IPS-20b (cell line): ENCODE measurements around the gene MLEC.

ENCODE experiments used
- H3K27ac ChIP-seq: one replicate; pipeline ENCODE4 v1.5.1; 2013; ENCODE audit warnings: low read length
- H3K27me3 ChIP-seq: 2 replicates; pipeline ENCODE4 v1.6.1; 2013; ENCODE audit warnings: mild to moderate bottlenecking, low read length, inconsistent platforms; ENCODE audit not compliant: insufficient read depth
- H3K36me3 ChIP-seq: 2 replicates; pipeline ENCODE4 v1.6.1; 2013; ENCODE audit warnings: low read depth, mild to moderate bottlenecking, inconsistent platforms, low read length, moderate library complexity; ENCODE audit not compliant: insufficient read depth
- H3K4me1 ChIP-seq: 2 replicates; pipeline ENCODE4 v1.6.1; 2013; ENCODE audit warnings: mild to moderate bottlenecking, control low read depth, inconsistent platforms, low read length, moderate library complexity; ENCODE audit not compliant: insufficient read depth
- H3K4me3 ChIP-seq: 2 replicates; pipeline ENCODE4 v1.5.1; 2013; ENCODE audit warnings: mild to moderate bottlenecking, low read length, inconsistent platforms
- H3K9ac ChIP-seq: 2 replicates; pipeline ENCODE4 v1.6.1; 2013; ENCODE audit warnings: low read depth, mild to moderate bottlenecking, inconsistent platforms, low read length, moderate library complexity
- H3K9me3 ChIP-seq: 2 replicates; pipeline ENCODE4 v1.6.1; 2013; ENCODE audit warnings: mild to moderate bottlenecking, low read depth, low read length, inconsistent platforms; ENCODE audit not compliant: insufficient read depth

The MLEC gene

DNA sequence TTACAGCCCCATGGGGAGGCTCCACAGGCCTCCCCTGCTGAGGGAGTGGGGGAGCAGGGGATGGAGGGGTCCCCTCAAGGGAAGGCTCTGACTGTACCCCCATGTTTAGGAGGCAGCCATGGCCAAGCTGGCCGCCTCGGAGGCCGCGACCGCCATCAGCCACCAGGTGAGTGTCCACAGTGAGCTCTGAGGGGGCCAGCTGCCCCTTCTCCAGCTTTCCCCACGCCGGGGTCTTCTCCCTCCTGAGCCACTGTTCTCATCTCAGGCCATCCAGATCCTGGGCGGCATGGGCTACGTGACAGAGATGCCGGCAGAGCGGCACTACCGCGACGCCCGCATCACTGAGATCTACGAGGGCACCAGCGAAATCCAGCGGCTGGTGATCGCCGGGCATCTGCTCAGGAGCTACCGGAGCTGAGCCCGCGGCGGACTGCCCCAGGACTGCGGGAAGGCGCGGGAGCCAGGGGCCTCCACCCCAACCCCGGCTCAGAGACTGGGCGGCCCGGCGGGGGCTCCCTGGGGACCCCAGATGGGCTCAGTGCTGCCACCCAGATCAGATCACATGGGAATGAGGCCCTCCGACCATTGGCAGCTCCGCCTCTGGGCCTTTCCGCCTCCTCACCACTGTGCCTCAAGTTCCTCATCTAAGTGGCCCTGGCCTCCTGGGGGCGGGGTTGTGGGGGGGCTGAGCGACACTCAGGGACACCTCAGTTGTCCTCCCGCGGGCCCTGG lies 52.2 kb downstream of the MLEC start:
- Histone ChIP-seq H3K27ac (no peak overlapping the region), H3K27me3 (no peaks in the 10 kb centered on the region), H3K36me3 (no peaks in the 10 kb centered on the region), H3K9ac (no peak overlapping the region), H3K4me3 (no peak overlapping the region), H3K9me3 (no peaks in the 10 kb centered on the region), H3K4me1 (no peaks in the 10 kb centered on the region)

DNA sequence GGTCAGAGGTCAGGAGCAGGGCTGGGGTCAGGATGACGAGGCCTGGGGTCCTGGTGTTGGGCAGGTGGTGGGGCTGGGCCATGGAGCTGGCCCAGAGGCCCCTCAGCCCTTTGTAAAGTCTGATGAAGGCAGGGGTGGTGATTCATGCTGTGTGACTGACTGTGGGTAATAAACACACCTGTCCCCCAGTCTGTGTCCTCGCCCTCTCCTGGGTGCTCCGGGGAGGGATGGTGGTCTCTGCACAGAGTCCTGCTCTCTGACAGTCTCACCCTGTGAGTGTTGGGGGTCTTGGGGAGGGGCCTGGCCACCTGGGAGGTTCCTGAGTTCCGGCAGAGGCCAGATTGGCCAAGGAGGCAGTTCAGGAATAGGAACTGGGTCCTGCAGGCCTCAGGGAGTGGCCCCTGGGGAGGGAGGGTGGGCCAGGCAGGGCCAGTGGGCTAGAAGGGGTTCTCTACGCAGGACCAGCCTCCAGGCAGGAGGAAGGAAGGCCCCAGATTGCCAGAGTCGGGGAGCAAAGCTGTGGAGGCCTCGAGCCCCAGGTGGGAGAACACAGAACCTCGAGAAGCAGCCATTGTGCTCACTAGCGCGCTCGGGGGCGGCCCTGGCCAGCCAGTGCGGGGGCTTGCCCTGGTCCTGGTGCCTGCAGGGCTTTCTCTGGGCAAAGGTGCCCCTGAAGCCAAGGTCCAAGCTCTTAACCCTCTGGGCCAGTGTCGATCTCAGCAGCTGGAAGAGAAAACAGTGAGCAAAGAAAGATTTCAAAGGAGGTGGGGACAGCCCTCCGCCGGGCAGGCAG lies 53.1 kb downstream of the MLEC start:
- H3K27ac ChIP-seq: no peak overlapping the region
- no peak overlapping the region for H3K4me3 ChIP-seq
- no peak overlapping the region for H3K9ac ChIP-seq
- no peaks in the 10 kb centered on the region for H3K36me3 ChIP-seq
- no peaks in the 10 kb centered on the region for H3K4me1 ChIP-seq
- H3K9me3 ChIP-seq: no peaks in the 10 kb centered on the region
- H3K27me3 ChIP-seq: no peaks in the 10 kb centered on the region

- no peaks in the 10 kb centered on the region for H3K36me3 ChIP-seq
- no peak overlapping the region for H3K9ac ChIP-seq
- H3K4me1 ChIP-seq: no peaks in the 10 kb centered on the region
- no peaks in the 10 kb centered on the region for H3K27me3 ChIP-seq
- no peaks in the 10 kb centered on the region for H3K9me3 ChIP-seq
- no peak overlapping the region for H3K4me3 ChIP-seq
- H3K27ac ChIP-seq: no peak overlapping the region
Measured at GRCh38 chr12:120740871-120741270, 53.9 kb downstream of the MLEC start.

- Histone ChIP-seq H3K27me3 (no peaks in the 10 kb centered on the region), H3K36me3 (no peaks in the 10 kb centered on the region), H3K9ac (no peak overlapping the region), H3K9me3 (no peaks in the 10 kb centered on the region), H3K4me3 (no peak overlapping the region), H3K27ac (no peak overlapping the region), H3K4me1 (no peaks in the 10 kb centered on the region)
Measured at GRCh38 chr12:120741476-120742421, 54.8 kb downstream of the MLEC start.

DNA sequence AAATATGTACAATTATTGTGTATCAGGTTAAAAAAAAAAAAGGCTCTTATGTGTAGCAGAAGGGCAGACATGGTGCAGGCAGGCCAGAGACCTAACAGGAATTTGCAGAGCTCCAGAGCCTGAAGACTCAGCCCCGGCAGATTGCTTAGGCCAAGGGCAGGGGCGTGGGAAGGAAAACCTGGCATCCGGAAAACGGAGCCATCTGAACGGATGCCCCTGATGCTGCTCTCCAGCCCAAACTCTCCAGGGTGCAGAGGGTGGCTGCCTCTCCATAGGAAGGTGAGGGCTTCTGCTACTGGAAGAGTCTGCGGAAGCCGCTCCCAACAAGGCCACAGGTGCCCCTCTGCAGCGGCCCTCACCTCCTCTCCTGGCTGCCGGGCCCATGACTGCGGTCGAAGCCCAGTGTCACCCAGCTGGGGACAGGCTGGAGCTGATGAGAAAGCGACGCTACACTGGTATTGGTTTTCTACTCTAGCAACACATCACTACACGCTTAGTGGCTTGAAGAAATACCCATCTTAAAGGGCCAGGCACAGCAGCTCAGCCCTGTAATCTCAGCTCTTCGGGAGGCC lies 58.1 kb downstream of the MLEC start:
- Histone ChIP-seq H3K9me3 (no peaks in the 10 kb centered on the region), H3K9ac (no peak overlapping the region), H3K4me1 (no peaks in the 10 kb centered on the region), H3K4me3 (no peak overlapping the region), H3K27ac (no peak overlapping the region), H3K36me3 (no peaks in the 10 kb centered on the region), H3K27me3 (no peaks in the 10 kb centered on the region)

DNA sequence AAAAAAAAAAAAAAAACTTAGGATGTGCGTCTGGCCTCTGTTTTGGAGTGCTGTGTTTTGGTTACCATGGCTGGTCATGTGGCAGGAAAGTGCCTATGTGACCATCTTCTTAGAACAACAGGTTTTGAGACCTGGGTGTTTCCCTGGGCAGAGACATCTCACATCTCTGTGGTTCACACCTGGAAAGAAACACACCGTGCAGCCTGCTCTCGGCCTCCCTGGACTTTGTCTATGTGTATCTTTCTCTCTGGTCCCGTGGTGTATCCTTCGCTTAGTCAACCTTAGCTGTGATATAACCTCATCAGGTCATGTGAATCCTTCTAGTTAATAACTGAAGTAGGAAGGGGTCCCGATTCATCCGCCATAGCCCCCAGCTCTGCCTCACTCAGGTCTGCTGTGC lies 61.3 kb downstream of the MLEC start:
- no peaks in the 10 kb centered on the region for H3K36me3 ChIP-seq
- H3K27me3 ChIP-seq: no peaks in the 10 kb centered on the region
- H3K9me3 ChIP-seq: no peaks in the 10 kb centered on the region
- no peak overlapping the region for H3K27ac ChIP-seq
- H3K4me3 ChIP-seq: no peak overlapping the region
- no peaks in the 10 kb centered on the region for H3K4me1 ChIP-seq
- no peak overlapping the region for H3K9ac ChIP-seq

GRCh38 chr12:120749256-120749655 lies 62.3 kb downstream of the MLEC start:
- Histone ChIP-seq H3K27ac (no peak overlapping the region), H3K4me3 (no peak overlapping the region), H3K27me3 (no peaks in the 10 kb centered on the region), H3K9me3 (no peaks in the 10 kb centered on the region), H3K9ac (no peak overlapping the region), H3K36me3 (no peaks in the 10 kb centered on the region), H3K4me1 (no peaks in the 10 kb centered on the region)

DNA sequence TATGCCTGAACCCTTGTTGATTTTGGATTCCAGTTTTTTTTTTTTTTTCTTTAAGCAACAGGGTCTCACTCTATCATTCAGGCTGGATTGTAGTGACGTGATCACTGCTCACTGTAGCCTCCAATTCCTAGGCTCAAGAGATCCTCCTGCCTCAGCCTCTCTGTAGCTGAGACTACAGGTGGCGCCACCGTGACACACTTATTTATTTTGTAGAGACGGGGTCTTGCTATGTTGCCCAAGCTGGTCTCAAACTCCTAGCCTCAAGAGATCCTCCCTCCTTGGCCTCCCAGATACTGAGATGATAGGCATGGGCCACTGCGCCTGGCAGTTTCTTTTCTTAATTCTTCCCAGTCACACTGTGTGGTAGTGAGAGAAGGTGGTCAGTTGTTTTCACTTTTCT lies 63.9 kb downstream of the MLEC start:
- Histone ChIP-seq H3K4me1 (no peaks in the 10 kb centered on the region), H3K9me3 (no peaks in the 10 kb centered on the region), H3K4me3 (no peak overlapping the region), H3K27ac (no peak overlapping the region), H3K9ac (no peak overlapping the region), H3K36me3 (no peaks in the 10 kb centered on the region), H3K27me3 (no peaks in the 10 kb centered on the region)

- Histone ChIP-seq H3K4me3 (no peak overlapping the region), H3K9me3 (no peaks in the 10 kb centered on the region), H3K9ac (no peak overlapping the region; the same call in 1 of the 2 replicates), H3K27ac (no peak overlapping the region), H3K36me3 (no peaks in the 10 kb centered on the region), H3K4me1 (no peaks in the 10 kb centered on the region), H3K27me3 (no peaks in the 10 kb centered on the region)
Measured at GRCh38 chr12:120751389-120751788, 64.4 kb downstream of the MLEC start.
